Measurements from ENCODE around the gene PPP2R3A.

DNA sequence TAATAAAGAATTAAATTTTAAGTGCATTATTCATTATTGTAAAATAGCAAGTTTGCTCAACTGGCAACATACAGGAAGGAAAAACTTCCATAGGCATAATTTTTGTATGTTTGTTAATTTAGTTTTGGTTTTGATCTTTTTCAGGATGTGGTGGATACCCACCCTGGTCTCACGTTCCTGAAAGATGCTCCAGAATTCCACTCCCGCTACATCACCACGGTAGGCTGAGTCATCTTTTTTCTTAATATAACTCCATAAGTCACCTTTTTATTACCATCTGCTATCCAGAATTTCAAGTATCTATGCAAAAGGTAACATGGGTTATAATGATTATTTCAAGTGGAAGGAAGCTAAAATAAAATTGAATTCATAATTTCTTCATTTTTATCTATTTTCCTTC is 104.8 kb downstream of the PPP2R3A start:
- TF ChIP-seq CTCF (IDR thresholded peaks at IDR 0.05 in 4 of 5, conservative IDR thresholded peaks at IDR 0.05 in 1 of 5) (no peak), POLR2A (IDR thresholded peaks at IDR 0.05) (no peak)

All from gastrocnemius medialis (tissue), 4 donors.